Measurements from ENCODE around the gene RAC3. TPM values are rescaled to one million over a fixed set of nuclear protein-coding genes. Genes with fewer than 3 reads are reported as not detected.

Gene RAC3
- total RNA-seq, 4 donors from 2014 or later: 2.6 to 11.1 (median 5.0) TPM

GRCh38 chr17:81998691-81999438 lies 32.6 kb upstream of the RAC3 start:
- peaks cover 0 to 15% (median 11%) of the 10 kb centered on the region in 4 donors for H3K4me1 ChIP-seq
- no peaks in the 10 kb centered on the region for H3K36me3 ChIP-seq
- no peak overlapping the region for H3K27ac ChIP-seq
- no peak overlapping the region for H3K4me3 ChIP-seq
- TF ChIP-seq POLR2A (IDR thresholded peaks at IDR 0.05) (no peak), EP300 (IDR thresholded peaks at IDR 0.05; ENCODE audit: low read depth) (no peak), CTCF (IDR thresholded peaks at IDR 0.05) (no peak), POLR2AphosphoS5 (IDR thresholded peaks at IDR 0.05) (no peak)
- H3K27me3 ChIP-seq: no peaks in the 10 kb centered on the region
- intact Hi-C loops (cut with DNase I; ENCODE audit: low total_unique reads): no loop called here
- no peaks in the 10 kb centered on the region for H3K9me3 ChIP-seq
- in situ Hi-C loops (cut with MboI; ENCODE audit: low pct_ligation_motif_present in 1 of 4, low pct_unique_long_range_greater_than_20kb in 1 of 4, low sequenced_read_pairs in 3 of 4): no loop called here
- WGBS, 2 donors (ENCODE audit: low coverage in 1 of 2): 71 to 92% methylated on average over 6 to 14 of the region's 14 CpGs
- no peak for DNase-seq

DNA sequence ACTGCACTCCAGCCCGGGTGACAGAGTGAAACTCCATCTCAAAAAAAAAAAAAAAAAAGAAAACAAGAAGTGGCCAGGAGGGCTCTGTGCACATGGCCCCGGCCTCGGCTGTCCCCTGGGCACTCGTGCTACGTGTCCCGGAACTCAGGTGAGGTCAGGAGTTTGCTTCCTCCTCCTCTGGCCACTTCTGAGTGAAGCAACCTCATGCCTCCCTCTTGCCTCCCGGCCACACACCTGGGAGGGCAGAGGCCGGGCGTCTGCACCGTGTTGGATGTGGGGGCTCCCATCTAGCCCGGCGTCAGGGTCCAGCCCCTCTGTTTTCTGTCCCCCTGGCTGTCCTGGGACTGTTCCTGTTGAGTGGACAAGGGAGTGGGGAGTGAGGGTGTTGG lies 31.9 kb upstream of the RAC3 start:
- DNase-seq: no peak
- 80 to 91% methylated on average over 2 to 12 of the region's 12 CpGs for WGBS, 2 donors (ENCODE audit: low coverage in 1 of 2)
- intact Hi-C loops (cut with DNase I; ENCODE audit: low total_unique reads): no loop called here
- no peaks in the 10 kb centered on the region for H3K27me3 ChIP-seq
- H3K9me3 ChIP-seq: no peaks in the 10 kb centered on the region
- in situ Hi-C loops (cut with MboI; ENCODE audit: low pct_ligation_motif_present in 1 of 4, low pct_unique_long_range_greater_than_20kb in 1 of 4, low sequenced_read_pairs in 3 of 4): no loop called here
- TF ChIP-seq EP300 (IDR thresholded peaks at IDR 0.05; ENCODE audit: low read depth) (no peak), POLR2AphosphoS5 (IDR thresholded peaks at IDR 0.05) (no peak), CTCF (IDR thresholded peaks at IDR 0.05) (no peak), POLR2A (IDR thresholded peaks at IDR 0.05) (no peak)
- H3K27ac ChIP-seq: no peak overlapping the region
- H3K4me1 ChIP-seq: peaks cover 6 to 19% (median 11%) of the 10 kb centered on the region in 4 donors
- H3K36me3 ChIP-seq: no peaks in the 10 kb centered on the region
- no peak overlapping the region for H3K4me3 ChIP-seq

GRCh38 chr17:81999976-82000802 lies 31.3 kb upstream of the RAC3 start:
- TF ChIP-seq EP300 (IDR thresholded peaks at IDR 0.05; ENCODE audit: low read depth) (no peak), CTCF (IDR thresholded peaks at IDR 0.05) (no peak), POLR2A (IDR thresholded peaks at IDR 0.05) (no peak), POLR2AphosphoS5 (IDR thresholded peaks at IDR 0.05) (no peak)
- Histone ChIP-seq H3K9me3 (no peaks in the 10 kb centered on the region), H3K27me3 (no peaks in the 10 kb centered on the region), H3K27ac (no peak overlapping the region), H3K36me3 (no peaks in the 10 kb centered on the region), H3K4me3 (no peak overlapping the region), H3K4me1 (peaks cover 6 to 19% (median 11%) of the 10 kb centered on the region in 4 donors)
- intact Hi-C loops (cut with DNase I; ENCODE audit: low total_unique reads) (no loop called here), in situ Hi-C loops (cut with MboI; ENCODE audit: low pct_ligation_motif_present in 1 of 4, low pct_unique_long_range_greater_than_20kb in 1 of 4, low sequenced_read_pairs in 3 of 4) (no loop called here)
- no peak for DNase-seq
- 47 to 65% methylated on average over 8 to 35 of the region's 36 CpGs for WGBS, 2 donors (ENCODE audit: low coverage in 1 of 2)

DNA sequence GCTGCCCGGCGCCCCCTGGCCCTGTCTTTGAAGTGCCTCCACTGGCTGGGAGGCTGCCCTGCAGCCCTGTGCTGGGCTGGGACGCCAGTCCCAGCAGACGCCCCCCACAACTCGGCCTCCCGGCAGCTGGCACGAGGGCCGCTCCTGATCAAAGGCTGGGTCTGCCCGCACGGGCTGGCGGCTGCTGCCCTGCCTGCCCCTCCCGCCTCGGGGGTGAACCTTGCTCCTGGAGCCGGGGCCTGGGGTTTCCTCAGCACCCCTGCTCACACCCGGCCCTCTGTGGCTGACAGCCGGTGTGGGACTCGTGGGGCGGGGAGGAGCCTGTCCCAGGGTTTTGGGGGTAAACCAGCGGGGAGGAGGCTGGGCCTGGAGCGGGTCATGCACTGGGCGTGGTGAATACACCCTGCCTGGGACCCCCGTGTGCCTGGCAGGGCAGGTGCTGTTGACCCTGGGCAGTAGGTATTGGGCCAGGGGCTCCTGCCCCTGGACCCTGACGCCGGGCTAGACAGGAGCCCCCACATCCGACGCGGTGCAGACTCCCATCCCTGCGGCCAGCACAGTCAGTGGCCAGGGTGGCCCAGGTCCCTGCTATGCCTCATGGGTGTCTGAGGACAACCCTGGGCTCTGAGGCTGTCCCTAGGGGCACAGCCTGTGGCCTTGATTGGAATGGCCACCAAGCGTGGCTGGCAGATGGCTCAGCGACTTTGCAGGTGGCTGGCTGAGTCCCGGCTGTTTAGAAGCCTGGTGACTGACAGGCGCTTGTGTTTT lies 30.5 kb upstream of the RAC3 start:
- Histone ChIP-seq H3K27ac (no peak overlapping the region), H3K27me3 (no peaks in the 10 kb centered on the region), H3K4me1 (peaks cover 6 to 19% (median 11%) of the 10 kb centered on the region in 4 donors), H3K4me3 (no peak overlapping the region), H3K36me3 (no peaks in the 10 kb centered on the region), H3K9me3 (no peaks in the 10 kb centered on the region)
- intact Hi-C loops (cut with DNase I; ENCODE audit: low total_unique reads): no loop called here
- WGBS, 2 donors (ENCODE audit: low coverage in 1 of 2): 69 to 80% methylated on average over 2 to 26 of the region's 32 CpGs
- TF ChIP-seq POLR2AphosphoS5 (IDR thresholded peaks at IDR 0.05): no peak
- TF ChIP-seq CTCF (IDR thresholded peaks at IDR 0.05): no peak
- TF ChIP-seq POLR2A (IDR thresholded peaks at IDR 0.05): no peak
- TF ChIP-seq EP300 (IDR thresholded peaks at IDR 0.05; ENCODE audit: low read depth): no peak
- in situ Hi-C loops (cut with MboI; ENCODE audit: low pct_ligation_motif_present in 1 of 4, low pct_unique_long_range_greater_than_20kb in 1 of 4, low sequenced_read_pairs in 3 of 4): no loop called here
- no peak for DNase-seq

All from transverse colon (tissue), 4 donors.